IPS DF 6.9 (cell line): ENCODE measurements around the gene PVALB.

Experiments
- DNase-seq: peaks from one replicate; pipeline ENCODE4 v3.0.0-alpha.2; 2013; ENCODE audit warnings: low read depth, low spot score
- H3K27ac ChIP-seq: one replicate; pipeline ENCODE4 v1.5.1; 2013; ENCODE audit warnings: low read length, control low read depth
- H3K27me3 ChIP-seq: 2 replicates; pipeline ENCODE4 v1.6.1; 2013; ENCODE audit warnings: mild to moderate bottlenecking, low read length; ENCODE audit not compliant: control insufficient read depth, insufficient read depth
- H3K36me3 ChIP-seq: 2 replicates; pipeline ENCODE4 v1.6.1; 2013; ENCODE audit warnings: low read length; ENCODE audit not compliant: control insufficient read depth, insufficient read depth
- H3K4me1 ChIP-seq: 2 replicates; pipeline ENCODE4 v1.6.1; 2013; ENCODE audit warnings: low read length; ENCODE audit not compliant: control insufficient read depth, insufficient read depth
- H3K4me3 ChIP-seq: 2 replicates; pipeline ENCODE4 v1.5.1; 2013; ENCODE audit warnings: mild to moderate bottlenecking, low read length
- H3K9me3 ChIP-seq: 2 replicates; pipeline ENCODE4 v1.6.1; 2013; ENCODE audit warnings: low read length, inconsistent platforms; ENCODE audit not compliant: control insufficient read depth, insufficient read depth
- WGBS: extraction: QIAGEN DNeasy Blood & Tissue Kit; methylation state at CpG from one replicate; pipeline ENCODE4 v1.1.7; 2013; ENCODE audit warnings: mixed read lengths, missing lambda C conversion rate; ENCODE audit not compliant: insufficient read length, insufficient coverage; 5-methylcytosine and 5-hydroxymethylcytosine counted together

PVALB gene

GRCh38 chr22:36846271-36846670 is 29.4 kb upstream of the PVALB start:
- Histone ChIP-seq H3K27ac (no peak overlapping the region), H3K4me3 (no peak overlapping the region), H3K4me1 (peaks cover 3% of the 10 kb centered on the region), H3K27me3 (no peaks in the 10 kb centered on the region), H3K36me3 (no peaks in the 10 kb centered on the region), H3K9me3 (no peaks in the 10 kb centered on the region)
- no peak for DNase-seq
- WGBS: no CpG with 5 or more reads among the region's 5 CpGs

- Histone ChIP-seq H3K36me3 (no peaks in the 10 kb centered on the region), H3K27me3 (no peaks in the 10 kb centered on the region), H3K4me3 (no peak overlapping the region), H3K9me3 (no peaks in the 10 kb centered on the region), H3K4me1 (no peaks in the 10 kb centered on the region), H3K27ac (no peak overlapping the region)
- DNase-seq: no peak
- no CpG with 5 or more reads among the region's 8 CpGs for WGBS
Observed at GRCh38 chr22:36840106-36840505, 23.3 kb upstream of the PVALB start.

GRCh38 chr22:36839356-36840073 is 22.7 kb upstream of the PVALB start:
- Histone ChIP-seq H3K27ac (no peak overlapping the region), H3K36me3 (no peaks in the 10 kb centered on the region), H3K4me3 (no peak overlapping the region), H3K27me3 (no peaks in the 10 kb centered on the region), H3K4me1 (no peaks in the 10 kb centered on the region), H3K9me3 (no peaks in the 10 kb centered on the region)
- no peak for DNase-seq
- no CpG with 5 or more reads among the region's 10 CpGs for WGBS

GRCh38 chr22:36838119-36839030 is 21.5 kb upstream of the PVALB start:
- no peaks in the 10 kb centered on the region for H3K27me3 ChIP-seq
- H3K36me3 ChIP-seq: no peaks in the 10 kb centered on the region
- WGBS: no CpG with 5 or more reads among the region's 10 CpGs
- H3K4me1 ChIP-seq: no peaks in the 10 kb centered on the region
- H3K9me3 ChIP-seq: no peaks in the 10 kb centered on the region
- H3K4me3 ChIP-seq: no peak overlapping the region
- no peak overlapping the region for H3K27ac ChIP-seq
- no peak for DNase-seq

GRCh38 chr22:36835903-36836302 is 19.1 kb upstream of the PVALB start:
- H3K27ac ChIP-seq: no peak overlapping the region
- no peaks in the 10 kb centered on the region for H3K27me3 ChIP-seq
- H3K36me3 ChIP-seq: no peaks in the 10 kb centered on the region
- no CpG with 5 or more reads among the region's 5 CpGs for WGBS
- no peak for DNase-seq
- H3K4me1 ChIP-seq: no peaks in the 10 kb centered on the region
- no peak overlapping the region for H3K4me3 ChIP-seq
- no peaks in the 10 kb centered on the region for H3K9me3 ChIP-seq

GRCh38 chr22:36833073-36833472 is 16.2 kb upstream of the PVALB start:
- DNase-seq: no peak
- Histone ChIP-seq H3K4me1 (peaks cover 2% of the 10 kb centered on the region; the same call in 1 of the 2 replicates), H3K27me3 (no peaks in the 10 kb centered on the region), H3K27ac (no peak overlapping the region), H3K4me3 (no peak overlapping the region), H3K9me3 (no peaks in the 10 kb centered on the region), H3K36me3 (no peaks in the 10 kb centered on the region)
- WGBS: no CpG with 5 or more reads among the region's 3 CpGs

- no CpG with 5 or more reads among the region's 3 CpGs for WGBS
- Histone ChIP-seq H3K9me3 (no peaks in the 10 kb centered on the region), H3K4me3 (no peak overlapping the region), H3K27me3 (no peaks in the 10 kb centered on the region), H3K4me1 (peaks cover 2% of the 10 kb centered on the region; the same call in 1 of the 2 replicates), H3K36me3 (no peaks in the 10 kb centered on the region), H3K27ac (no peak overlapping the region)
- DNase-seq: no peak
Observed at GRCh38 chr22:36831717-36832116, 14.9 kb upstream of the PVALB start.

- no peaks in the 10 kb centered on the region for H3K9me3 ChIP-seq
- no peaks in the 10 kb centered on the region for H3K27me3 ChIP-seq
- no peak overlapping the region for H3K4me3 ChIP-seq
- H3K27ac ChIP-seq: no peak overlapping the region
- H3K36me3 ChIP-seq: no peaks in the 10 kb centered on the region
- DNase-seq: no peak
- peaks cover 2% of the 10 kb centered on the region; the same call in 1 of the 2 replicates for H3K4me1 ChIP-seq
Observed at GRCh38 chr22:36831206-36831605, 14.4 kb upstream of the PVALB start.

GRCh38 chr22:36830601-36831000 is 13.8 kb upstream of the PVALB start:
- DNase-seq: no peak
- Histone ChIP-seq H3K27ac (no peak overlapping the region), H3K9me3 (no peaks in the 10 kb centered on the region), H3K36me3 (no peaks in the 10 kb centered on the region), H3K27me3 (no peaks in the 10 kb centered on the region), H3K4me3 (no peak overlapping the region), H3K4me1 (peaks cover 2% of the 10 kb centered on the region; the same call in 1 of the 2 replicates)
- WGBS: no CpG with 5 or more reads among the region's 2 CpGs

GRCh38 chr22:36829370-36830002 is 12.7 kb upstream of the PVALB start:
- Histone ChIP-seq H3K4me1 (peaks cover 2% of the 10 kb centered on the region; the same call in 1 of the 2 replicates), H3K27me3 (no peaks in the 10 kb centered on the region), H3K27ac (no peak overlapping the region), H3K9me3 (no peaks in the 10 kb centered on the region), H3K4me3 (no peak overlapping the region), H3K36me3 (no peaks in the 10 kb centered on the region)
- no CpG with 5 or more reads among the region's 5 CpGs for WGBS
- no peak for DNase-seq
